IMR-90 (cell line): ENCODE measurements around the gene ABCC4. TPM values are rescaled to one million over a fixed set of nuclear protein-coding genes. Genes with fewer than 3 reads are reported as not detected.
"Not testable (repeated sequence)": the region's sequence is repeated elsewhere in the genome, so short reads cannot be mapped to it uniquely, and the experiment has no call there.

Experiments used
- ATAC-seq: fragments of 200-7000 bp; cut with Tn5 transposase; 2 replicates; pipeline ENCODE4 v1.9.1; 2020; ENCODE audit warnings: low read depth, mild to moderate bottlenecking, moderate library complexity
- BruUV-seq: library from RNA; stranded (reverse); fragments of 400-500 nt; replicated peaks from 2 replicates; lab custom pipeline; 2021; lab: Mats Ljungman, UMichigan
- CTCF ChIA-PET: fragments of 300-600 bp; formaldehyde crosslinking; extraction: SDS; loops from one replicate; lab custom pipeline; 2021; ENCODE audit warnings: antibody characterized with exemption; lab: Yijun Ruan, JAX
- POLR2A ChIA-PET: fragments of 300-600 bp; sonication (Branson Sonifier 250); formaldehyde crosslinking; loops from one replicate; lab custom pipeline; 2022; ENCODE audit warnings: antibody characterized with exemption; ENCODE audit not compliant: unreplicated experiment; lab: Charles Lee
- DNase-seq: peaks from one replicate; pipeline ENCODE4 v3.0.0; 2013
- H2AFZ ChIP-seq: replicated peaks from 2 replicates; pipeline ENCODE3; 2013; ENCODE audit warnings: low read length, mild to moderate bottlenecking; ENCODE audit not compliant: poor library complexity
- H2AK5ac ChIP-seq: 2 replicates; pipeline ENCODE4 v1.6.1; 2013; ENCODE audit warnings: low read depth, low read length, inconsistent platforms
- H2AK9ac ChIP-seq: replicated peaks from 2 replicates; pipeline ENCODE3; 2013; ENCODE audit warnings: mild to moderate bottlenecking, low read depth, low read length, moderate library complexity; ENCODE audit not compliant: poor library complexity
- H2BK120ac ChIP-seq: 2 replicates; pipeline ENCODE4 v1.6.1; 2013; ENCODE audit warnings: low read depth, low read length, inconsistent platforms
- H2BK15ac ChIP-seq: 3 replicates; pipeline ENCODE4 v1.6.1; 2013; ENCODE audit warnings: low read depth, low read length, inconsistent platforms
- H2BK20ac ChIP-seq: 2 replicates; pipeline ENCODE4 v1.6.1; 2013; ENCODE audit warnings: low read depth, mild to moderate bottlenecking, inconsistent platforms, low read length, moderate library complexity
- H2BK5ac ChIP-seq: 2 replicates; pipeline ENCODE4 v1.6.1; 2013; ENCODE audit warnings: mild to moderate bottlenecking, low read depth, low read length, inconsistent platforms; ENCODE audit not compliant: poor library complexity, severe bottlenecking
- H3K14ac ChIP-seq: replicated peaks from 2 replicates; pipeline ENCODE4 v1.6.1; 2013; ENCODE audit warnings: low read depth, low read length, inconsistent platforms
- H3K18ac ChIP-seq: 2 replicates; pipeline ENCODE4 v1.6.1; 2013; ENCODE audit warnings: low read depth, low read length, control low read depth
- H3K23ac ChIP-seq: 2 replicates; pipeline ENCODE4 v1.6.1; 2013; ENCODE audit warnings: low read depth, low read length, inconsistent platforms
- H3K27ac ChIP-seq: 2 replicates; pipeline ENCODE4 v1.5.1; 2013; ENCODE audit warnings: mild to moderate bottlenecking, control low read depth, low read length; ENCODE audit not compliant: insufficient read depth
- H3K27me3 ChIP-seq: 2 replicates; pipeline ENCODE4 v1.6.1; 2013; ENCODE audit warnings: low read length; ENCODE audit not compliant: control insufficient read depth, insufficient read depth
- H3K36me3 ChIP-seq: 2 replicates; pipeline ENCODE4 v1.6.1; 2013; ENCODE audit warnings: low read length, mixed read lengths; ENCODE audit not compliant: control insufficient read depth, insufficient read depth
- H3K4ac ChIP-seq: 2 replicates; pipeline ENCODE4 v1.6.1; 2013; ENCODE audit warnings: low read depth, low read length, inconsistent platforms
- H3K4me1 ChIP-seq: 2 replicates; pipeline ENCODE4 v1.6.1; 2013; ENCODE audit warnings: low read length, mixed read lengths; ENCODE audit not compliant: control insufficient read depth, insufficient read depth
- H3K4me2 ChIP-seq: 2 replicates; pipeline ENCODE4 v1.6.1; 2013; ENCODE audit warnings: low read depth, mild to moderate bottlenecking, control low read depth, low read length, moderate library complexity
- H3K4me3 ChIP-seq: 2 replicates; pipeline ENCODE4 v1.5.1; 2013; ENCODE audit warnings: low read depth, mild to moderate bottlenecking, control low read depth, low read length, moderate library complexity; ENCODE audit not compliant: insufficient read depth
- H3K56ac ChIP-seq: 2 replicates; pipeline ENCODE4 v1.6.1; 2013; ENCODE audit warnings: low read length, inconsistent platforms; ENCODE audit not compliant: insufficient read depth; ENCODE audit errors: extremely low read depth
- H3K79me1 ChIP-seq, 2 experiments: 2 replicates each; pipeline ENCODE4 v1.6.1; 2013; ENCODE audit warnings: low read length in 2 of 2, inconsistent platforms in 1 of 2, low read depth in 1 of 2
- H3K9ac ChIP-seq: 2 replicates; pipeline ENCODE4 v1.6.1; 2013; ENCODE audit warnings: low read depth, low read length, control low read depth
- H3K9me1 ChIP-seq: 2 replicates; pipeline ENCODE4 v1.6.1; 2013; ENCODE audit warnings: low read length, inconsistent platforms; ENCODE audit not compliant: insufficient read depth
- H3K9me3 ChIP-seq: 2 replicates; pipeline ENCODE4 v1.6.1; 2013; ENCODE audit warnings: low read length; ENCODE audit not compliant: control insufficient read depth, insufficient read depth
- H4K20me1 ChIP-seq: 2 replicates; pipeline ENCODE4 v1.6.1; 2013; ENCODE audit warnings: low read length, inconsistent platforms; ENCODE audit not compliant: insufficient read depth
- H4K5ac ChIP-seq: 2 replicates; pipeline ENCODE4 v1.6.1; 2013; ENCODE audit warnings: mild to moderate bottlenecking, low read depth, low read length, control low read depth
- H4K8ac ChIP-seq, 2 experiments: 2 replicates each; pipeline ENCODE4 v1.6.1; 2013; ENCODE audit warnings: low read depth in 2 of 2, low read length in 2 of 2, control low read depth in 1 of 2, inconsistent platforms in 1 of 2
- H4K91ac ChIP-seq: 2 replicates; pipeline ENCODE4 v1.6.1; 2013; ENCODE audit warnings: low read depth, low read length, inconsistent platforms; ENCODE audit not compliant: insufficient read depth
- WGBS, 2 experiments: methylation state at CpG; one replicate each; pipeline versions ENCODE4 v1.1.5 to v1.1.7; 2013; ENCODE audit warnings: missing lambda C conversion rate in 2 of 2; ENCODE audit not compliant: insufficient read length in 1 of 2; ENCODE audit errors: extremely low coverage in 2 of 2; 5-methylcytosine and 5-hydroxymethylcytosine counted together
- dilution Hi-C: fragments of 300-500 bp; cut with HindIII; formaldehyde crosslinking; loops from one replicate; pipeline ENCODE4 v1.14.3; 2018; ENCODE audit warnings: low sequenced_read_pairs; ENCODE audit not compliant: unreplicated experiment
- in situ Hi-C: fragments of 300-500 bp; cut with MboI; formaldehyde crosslinking; loops from 3 replicates; pipeline ENCODE4 v1.14.3; 2019; ENCODE audit warnings: low sequenced_read_pairs, inconsistent platforms, mixed read lengths
- intact Hi-C: fragments of 100-400 bp; cut with micrococcal nuclease; formaldehyde crosslinking; loops from 2 replicates; pipeline ENCODE4 v1.10.0; 2022
- polyA plus RNA-seq, 3 experiments: library from polyadenylated mRNA; depleted of rRNA; stranded (reverse); fragments of >200 nt; gene quantifications; 2 replicates each; pipeline ENCODE4 v1.2.3, GENCODE V29; 2012; ENCODE audit warnings: low replicate concordance in 1 of 3
- total RNA-seq: library from RNA; depleted of rRNA; stranded (reverse); fragments of >200 nt; gene quantifications from 2 replicates; pipeline ENCODE4 v1.2.3, GENCODE V29; 2012

The ABCC4 gene
- total and polyA plus RNA-seq, 2 of the 4 experiments (the other 2 are of a cell fraction) = 16.6 to 41.4 TPM

GRCh38 chr13:95289901-95290300 is 11.3 kb downstream of the ABCC4 start:
- Histone ChIP-seq H3K79me1 (peaks cover 39 to 79% of the 10 kb centered on the region in 2 experiments), H4K20me1 (peaks cover 52% of the 10 kb centered on the region), H3K9me1 (peaks cover 24% of the 10 kb centered on the region), H3K36me3 (peaks cover 17% of the 10 kb centered on the region)
- H2AFZ ChIP-seq, CTCF ChIA-PET, DNase-seq, in situ Hi-C loops, H3K9me3 ChIP-seq, H2BK15ac ChIP-seq, H3K27me3 ChIP-seq, dilution Hi-C loops, H3K4ac ChIP-seq, H2AK5ac ChIP-seq, H2BK20ac ChIP-seq, intact Hi-C loops, H3K4me3 ChIP-seq, H2AK9ac ChIP-seq, H4K91ac ChIP-seq, H2BK5ac ChIP-seq, H3K4me2 ChIP-seq, H3K23ac ChIP-seq, H3K18ac ChIP-seq, H3K14ac ChIP-seq, H3K4me1 ChIP-seq, H3K56ac ChIP-seq, ATAC-seq, H3K9ac ChIP-seq, H2BK120ac ChIP-seq, H3K27ac ChIP-seq, BruUV-seq, H4K8ac ChIP-seq, H4K5ac ChIP-seq: not testable (repeated sequence)
- no CpG with 5 or more reads among the region's 4 CpGs for WGBS, 2 experiments
- POLR2A ChIA-PET = interaction anchor here (0.6 kb wide), 1 partner anchor 633 kb away, joined by 3 read pairs; no protein-coding TSS in a partner anchor
